H54 (cell line): ENCODE results near the gene JMJD6.
"Not testable (repeated sequence)": the region's sequence is repeated elsewhere in the genome, so short reads cannot be mapped to it uniquely, and the experiment has no call there.

Experiments used
- DNase-seq: peaks from one replicate; pipeline ENCODE4 v3.0.0; 2011; ENCODE audit warnings: low spot score, mixed read lengths; ENCODE audit not compliant: insufficient read length
- FAIRE-seq: peaks from 3 replicates; lab custom pipeline; 2011; peaks lifted over from hg19 to GRCh38; lab: Jason Lieb, UNC
- POLR2A ChIP-seq: IDR thresholded peaks from 2 replicates; pipeline ENCODE4 v1.6.1; 2011; ENCODE audit warnings: low read depth, mild to moderate bottlenecking, low read length

Gene JMJD6

DNA sequence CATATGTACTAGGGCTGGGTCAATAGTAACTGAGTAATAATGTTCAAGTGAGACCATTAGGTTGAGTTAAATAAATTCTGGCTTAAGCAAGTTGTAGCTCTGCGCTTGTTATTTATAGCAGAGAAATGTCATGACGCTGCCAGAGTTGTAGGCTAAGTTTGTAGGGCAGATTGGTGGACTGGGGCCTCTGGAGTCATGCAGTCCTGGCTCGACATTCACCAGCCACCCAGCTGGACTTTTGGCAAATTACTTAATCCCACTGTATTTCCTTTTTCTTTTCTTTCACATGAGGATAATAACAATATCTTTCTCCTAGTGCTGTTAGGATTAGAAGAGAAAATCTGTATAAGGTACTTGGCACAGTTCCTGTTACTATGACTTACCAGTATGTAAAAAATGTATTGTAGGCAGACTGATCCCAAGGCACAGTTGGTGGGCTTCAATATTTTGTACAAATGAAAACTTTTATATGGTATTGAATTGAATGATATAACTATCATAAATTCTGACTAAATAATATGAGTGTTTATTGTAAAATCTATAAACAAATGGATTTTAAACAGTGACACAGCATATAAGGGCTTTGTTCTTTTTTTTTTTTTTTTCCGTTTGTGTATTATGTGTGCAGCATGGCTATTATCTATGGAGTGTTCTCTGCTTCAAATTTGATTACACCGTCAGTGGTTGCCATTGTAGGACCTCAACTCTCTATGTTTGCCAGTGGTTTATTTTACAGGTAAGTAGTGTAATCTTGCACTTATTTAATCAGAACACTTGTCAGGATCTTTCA is 14.1 kb upstream of the JMJD6 start:
- FAIRE-seq (no peak), DNase-seq (no peak)
- no peak for TF ChIP-seq POLR2A

DNA sequence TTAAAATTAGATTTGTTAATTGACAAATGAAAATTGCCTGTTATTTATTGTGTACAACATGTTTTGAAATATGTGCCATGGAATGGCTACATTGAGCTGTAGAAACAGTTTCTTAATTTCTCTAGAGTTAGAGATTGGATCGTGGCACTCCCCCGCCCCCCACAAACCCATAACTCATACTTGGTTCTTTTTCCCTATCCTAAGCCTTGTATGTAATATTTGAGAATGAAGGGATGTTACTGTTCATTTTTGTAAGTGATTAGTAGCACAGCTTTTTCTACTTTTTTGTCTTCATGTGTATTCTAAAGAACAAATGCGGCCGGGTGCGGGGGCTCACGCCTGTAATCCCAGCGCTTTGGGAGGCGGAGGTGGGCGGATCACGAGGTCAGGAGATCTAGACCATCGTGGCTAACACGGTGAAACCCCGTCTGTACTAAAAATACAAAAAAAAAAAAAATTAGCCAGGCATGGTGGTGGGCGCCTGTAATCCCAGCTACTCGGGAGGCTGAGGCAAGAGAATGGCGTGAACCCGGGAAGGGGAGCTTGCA is 13.2 kb upstream of the JMJD6 start:
- DNase-seq, FAIRE-seq: not testable (repeated sequence)

GRCh38 chr17:76738468-76738850 is 12.1 kb upstream of the JMJD6 start:
- TF ChIP-seq POLR2A = no peak
- DNase-seq (no peak), FAIRE-seq (no peak)

GRCh38 chr17:76737676-76738467 is 11.5 kb upstream of the JMJD6 start, which contains the start of gene MFSD11:
MFSD11 (plus strand) TSS chr17:76738119; CDS start chr17:76738353, 234 bp downstream.
- no peak for FAIRE-seq
- peak; percentile 91 for DNase-seq
- TF ChIP-seq POLR2A = peak; percentile 54

DNA sequence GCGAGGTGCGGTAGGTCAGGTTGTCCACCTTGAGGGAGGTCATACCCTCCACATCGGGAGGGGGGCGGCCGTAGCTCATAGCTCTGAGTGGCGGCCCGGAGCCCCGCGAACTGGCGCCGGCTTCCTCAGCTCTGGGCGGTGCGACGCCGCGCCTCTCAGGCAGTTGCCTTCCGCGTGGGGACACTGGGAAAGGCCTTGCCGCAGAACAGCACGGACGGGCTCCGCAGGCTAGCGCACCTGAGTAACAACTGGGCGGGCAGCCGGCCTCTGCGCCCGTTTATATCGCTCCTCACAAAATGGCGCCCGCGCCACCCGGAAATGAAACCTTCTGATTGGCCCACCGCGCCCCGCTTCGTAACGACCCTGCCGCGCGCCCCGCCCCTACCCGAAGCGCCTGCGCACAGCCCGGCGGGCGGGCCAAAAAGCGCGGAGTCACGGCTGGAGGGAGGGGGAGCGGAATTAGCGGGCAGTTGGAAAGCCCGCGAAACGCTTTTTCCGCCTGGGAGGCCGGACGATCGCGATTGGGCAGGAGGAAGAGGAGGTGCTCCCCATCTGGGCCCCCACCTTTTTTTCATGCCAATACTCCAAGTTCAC is 10.8 kb upstream of the JMJD6 start, which contains the start of gene SRSF2:
SRSF2 (minus strand) TSS at position 250 of the 594 bp plus-strand sequence; CDS start at position 79, 171 bp downstream.
- TF ChIP-seq POLR2A = peak; percentile 100
- FAIRE-seq = no peak
- peak; percentile 80 for DNase-seq

DNA sequence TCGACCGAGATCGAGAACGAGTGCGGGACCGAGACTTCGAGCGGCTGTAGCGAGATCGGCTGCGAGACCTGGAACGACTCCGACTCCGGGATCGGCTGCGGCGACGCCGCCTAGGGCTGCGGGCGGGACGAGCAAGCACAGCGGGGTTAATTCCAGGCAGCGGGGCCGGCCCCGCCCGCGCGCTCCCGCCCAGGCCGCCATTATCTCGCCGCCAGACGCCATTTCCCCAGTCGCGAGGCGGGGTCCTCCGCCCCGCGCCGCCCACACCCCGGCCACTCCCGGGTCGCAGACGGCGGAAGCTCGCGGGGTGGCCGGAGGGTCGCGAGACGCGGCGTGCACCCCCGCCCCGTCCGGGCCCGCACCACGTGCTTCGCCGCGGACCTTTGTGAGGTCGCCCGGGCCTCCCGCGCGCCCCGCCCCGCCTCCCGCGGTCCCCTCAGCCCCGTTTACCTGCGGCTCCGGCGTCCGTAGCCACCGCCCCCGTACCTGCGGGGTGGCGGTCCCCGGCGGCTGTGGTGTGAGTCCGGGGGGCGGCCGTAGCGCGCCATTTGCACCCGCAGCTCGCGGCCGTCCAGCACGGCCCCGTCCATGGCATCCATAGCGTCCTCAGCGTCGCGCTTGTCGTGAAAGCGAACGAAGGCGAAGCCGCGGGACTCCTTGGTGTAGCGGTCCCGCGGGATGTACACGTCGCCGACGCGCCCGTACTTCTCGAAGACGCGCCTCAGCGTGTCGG is 10.1 kb upstream of the JMJD6 start:
- DNase-seq (no peak), FAIRE-seq (no peak)

GRCh38 chr17:76735586-76736348 is 9.4 kb upstream of the JMJD6 start:
- no peak for DNase-seq
- no peak for TF ChIP-seq POLR2A
- FAIRE-seq = no peak

More for the DNA sequence above, 10.1 kb upstream of the JMJD6 start:
- no peak for TF ChIP-seq POLR2A

- FAIRE-seq (no peak), DNase-seq (no peak)
- no peak for TF ChIP-seq POLR2A
Observed at GRCh38 chr17:76735006-76735405, 8.6 kb upstream of the JMJD6 start.

DNA sequence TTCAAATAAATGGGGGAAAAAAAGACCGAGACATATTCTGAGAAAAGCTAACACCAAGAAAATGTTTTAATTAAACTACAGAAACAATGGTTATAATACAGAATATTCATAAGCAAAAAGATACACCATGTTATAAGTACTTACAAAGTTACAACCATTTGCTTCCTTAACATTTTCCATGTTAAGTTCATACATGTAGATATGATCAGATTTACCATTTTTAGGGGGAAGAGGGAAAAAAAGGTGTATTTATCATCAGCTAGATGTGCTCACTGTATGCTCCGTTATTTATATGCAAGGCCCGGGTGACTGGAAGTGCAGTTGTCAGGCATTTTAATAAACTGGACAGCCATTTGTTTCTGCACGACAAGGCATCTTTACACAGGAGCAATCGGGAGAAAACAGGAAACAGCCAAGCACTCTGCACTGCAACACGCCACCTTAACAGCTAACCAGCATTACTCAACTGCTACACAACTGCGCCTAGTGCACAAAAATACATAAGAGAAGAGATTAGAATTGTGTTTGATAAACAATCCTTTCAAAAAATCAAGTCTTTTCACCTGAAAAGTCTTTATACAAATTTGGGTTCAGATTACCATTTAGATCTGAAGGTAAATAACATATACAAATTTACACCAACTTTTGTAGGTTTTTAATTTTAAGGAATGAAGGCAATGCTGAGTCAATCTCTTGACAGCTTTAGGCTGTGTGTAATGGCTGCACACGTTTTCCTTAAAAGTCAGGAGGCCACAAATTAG is 7.9 kb upstream of the JMJD6 start:
- DNase-seq (no peak), FAIRE-seq (no peak)
- TF ChIP-seq POLR2A = no peak

- TF ChIP-seq POLR2A = no peak
- FAIRE-seq (no peak), DNase-seq (no peak)
Observed at GRCh38 chr17:76733618-76733957, 7.2 kb upstream of the JMJD6 start.

GRCh38 chr17:76732734-76733617 is 6.6 kb upstream of the JMJD6 start:
- TF ChIP-seq POLR2A = no peak
- FAIRE-seq = no peak
- DNase-seq = no peak

- DNase-seq, FAIRE-seq: not testable (repeated sequence)
Observed at GRCh38 chr17:76731800-76732733, 5.7 kb upstream of the JMJD6 start.
